GM12878 (cell line): ENCODE results near the gene ACER3. TPM values are rescaled to one million over a fixed set of nuclear protein-coding genes. Genes with fewer than 3 reads are reported as not detected.
A peak's percentile ranks its signal among the peaks of the same experiment; 100 is the strongest.

Experiments
- ATAC-seq: fragments of 200-7000 bp; cut with Tn5 transposase; 3 replicates; pipeline ENCODE4 v1.9.1; 2020; ENCODE audit warnings: mild to moderate bottlenecking, moderate library complexity
- BruUV-seq: library from RNA; stranded (reverse); fragments of 400-500 nt; replicated peaks from 2 replicates; lab custom pipeline; 2021; lab: Mats Ljungman, UMichigan
- CTCF ChIA-PET: fragments of 300-600 bp; sonication (Branson Sonifier 250); formaldehyde crosslinking; extraction: SDS; loops from one replicate; lab custom pipeline; 2021; ENCODE audit warnings: inconsistent platforms; lab: Yijun Ruan, JAX
- POLR2A ChIA-PET: fragments of 350-600 bp; formaldehyde crosslinking; extraction: SDS; loops from one replicate; lab custom pipeline; 2021; ENCODE audit warnings: inconsistent platforms; lab: Charles Lee
- RAD21 ChIA-PET: fragments of 300-600 bp; sonication (Branson Sonifier 250); formaldehyde crosslinking; loops from one replicate; lab custom pipeline; 2023; ENCODE audit warnings: antibody characterized with exemption; ENCODE audit not compliant: unreplicated experiment; lab: Charles Lee
- SMC1A ChIA-PET: fragments of 300-600 bp; sonication (Branson Sonifier 250); formaldehyde crosslinking; loops from one replicate; lab custom pipeline; 2023; ENCODE audit not compliant: unreplicated experiment, uncharacterized antibody; lab: Charles Lee
- DNase-seq: peaks from one replicate; pipeline ENCODE4 v3.0.0-alpha.2; 2011; ENCODE audit warnings: low read depth, low spot score
- FAIRE-seq: peaks from 3 replicates; lab custom pipeline; 2011; peaks lifted over from hg19 to GRCh38; lab: Jason Lieb, UNC
- H2AFZ ChIP-seq: 2 replicates; pipeline ENCODE4 v1.6.0; 2011; ENCODE audit warnings: low read depth, low read length, control low read depth; ENCODE audit not compliant: control insufficient read depth
- H3K27ac ChIP-seq: 2 replicates; pipeline ENCODE4 v1.5.1; 2011; ENCODE audit warnings: control low read depth; ENCODE audit not compliant: control insufficient read depth, insufficient read depth
- H3K27me3 ChIP-seq, 2 experiments: replicated peaks in 1 of 2; 2 replicates each; pipeline versions ENCODE4 v1.6.0 to v1.6.1; 2011; ENCODE audit warnings: low read length in 1 of 2; ENCODE audit not compliant: control insufficient read depth in 2 of 2, insufficient read depth in 2 of 2
- H3K36me3 ChIP-seq, 2 experiments: 2 replicates each; pipeline ENCODE4 v1.5.1; 2011; ENCODE audit warnings: low read length in 1 of 2; ENCODE audit not compliant: control insufficient read depth in 2 of 2, insufficient read depth in 2 of 2
- H3K4me1 ChIP-seq: 2 replicates; pipeline ENCODE4 v1.6.1; 2011; ENCODE audit warnings: mild to moderate bottlenecking, low read length, moderate library complexity, mixed read lengths; ENCODE audit not compliant: control insufficient read depth, insufficient read depth
- H3K4me2 ChIP-seq: 2 replicates; pipeline ENCODE4 v1.6.0; 2011; ENCODE audit warnings: control low read depth; ENCODE audit not compliant: control insufficient read depth, insufficient read depth
- H3K4me3 ChIP-seq: fragments of 200-600 bp; sonication (generic); 2 replicates; pipeline ENCODE4 v1.5.1; 2016
- H3K79me2 ChIP-seq: 2 replicates; pipeline ENCODE4 v1.6.0; 2011; ENCODE audit warnings: low read length; ENCODE audit not compliant: control insufficient read depth, insufficient read depth
- H3K9ac ChIP-seq: 2 replicates; pipeline ENCODE4 v1.8.0; 2011; ENCODE audit warnings: low read length, control low read depth, mixed read lengths; ENCODE audit not compliant: control insufficient read depth, insufficient read depth
- H3K9me3 ChIP-seq: replicated peaks from 3 replicates; pipeline ENCODE4 v1.5.1; 2011; ENCODE audit warnings: mild to moderate bottlenecking, low read length; ENCODE audit not compliant: control insufficient read depth, insufficient read depth
- H4K20me1 ChIP-seq: 2 replicates; pipeline ENCODE4 v1.6.0; 2011; ENCODE audit not compliant: control insufficient read depth, insufficient read depth
- ATF2 ChIP-seq: IDR thresholded peaks from 2 replicates; pipeline ENCODE4 v1.6.1; 2012; ENCODE audit warnings: low read length, inconsistent platforms
- BACH1 ChIP-seq: fragments of 450-650 bp; IDR thresholded peaks from 2 replicates; pipeline ENCODE4 v1.6.1; 2017; ENCODE audit warnings: mild to moderate bottlenecking, borderline replicate concordance
- DPF2 ChIP-seq: fragments of 450-650 bp; IDR thresholded peaks from 2 replicates; pipeline ENCODE4 v1.6.1; 2017; ENCODE audit warnings: mild to moderate bottlenecking
- EGR1 ChIP-seq, 2 experiments: IDR thresholded peaks; 1 replicate in 1 of 2; 2 replicates in 1 of 2; pipeline ENCODE4 v1.6.1; 2011 to 2012; ENCODE audit warnings: low read depth in 2 of 2, low read length in 2 of 2, borderline replicate concordance in 1 of 2, mild to moderate bottlenecking in 1 of 2, moderate library complexity in 1 of 2
- IKZF1 ChIP-seq: fragments of 450-650 bp; conservative IDR thresholded peaks from 2 replicates; pipeline ENCODE4 v1.6.1; 2017; ENCODE audit warnings: antibody characterized with exemption, mild to moderate bottlenecking
- NFYB ChIP-seq: IDR thresholded peaks from 2 replicates; pipeline ENCODE4 v1.6.1; 2011; ENCODE audit warnings: low read depth, mild to moderate bottlenecking, low read length, improper control_type of control experiment, moderate library complexity; ENCODE audit not compliant: insufficient read depth
- RELB ChIP-seq: fragments of 450-650 bp; IDR thresholded peaks from 2 replicates; pipeline ENCODE4 v1.6.1; 2017; ENCODE audit warnings: low read depth, mild to moderate bottlenecking, moderate library complexity
- SMAD1 ChIP-seq: fragments of 450-650 bp; IDR thresholded peaks from 2 replicates; pipeline ENCODE4 v1.6.1; 2018; ENCODE audit warnings: mild to moderate bottlenecking, low read depth; ENCODE audit not compliant: partially characterized antibody
- STAT1 ChIP-seq: fragments of 450-650 bp; conservative IDR thresholded peaks from 2 replicates; pipeline ENCODE4 v1.6.1; 2014; ENCODE audit warnings: antibody characterized with exemption, mild to moderate bottlenecking
- TARDBP ChIP-seq: IDR thresholded peaks from 2 replicates; pipeline ENCODE4 v1.6.1; 2016; ENCODE audit warnings: borderline replicate concordance
- ZNF274 ChIP-seq: IDR thresholded peaks from one replicate; pipeline ENCODE4 v1.8.0; 2011; ENCODE audit not compliant: insufficient read length, insufficient read depth
- ZNF622 ChIP-seq: fragments of 450-650 bp; IDR thresholded peaks from 2 replicates; pipeline ENCODE4 v1.6.1; 2017; ENCODE audit warnings: mild to moderate bottlenecking, inconsistent platforms
- WGBS: methylation state at CpG from one replicate; pipeline ENCODE4 v1.1.6; 2016; ENCODE audit warnings: low lambda C conversion rate; ENCODE audit not compliant: insufficient replicate concordance, insufficient coverage; ENCODE audit errors: missing lambda C conversion rate; 5-methylcytosine and 5-hydroxymethylcytosine counted together
- in situ Hi-C: fragments of 300-500 bp; cut with MboI; formaldehyde crosslinking; loops from 9 replicates; pipeline ENCODE4 v1.14.3; 2018; ENCODE audit warnings: mixed read lengths
- intact Hi-C: fragments of 100-400 bp; cut with micrococcal nuclease; formaldehyde crosslinking; loops from one replicate; pipeline ENCODE4 v1.14.2; 2022; ENCODE audit not compliant: unreplicated experiment
- polyA plus RNA-seq, 11 experiments: library from polyadenylated mRNA; depleted of rRNA in 4 of 11; unstranded in 6 of 11; stranded (reverse) in 5 of 11; fragments of >200 nt; fragmentation: Nextera tagmentation in 4 of 11; fragmentation: Illumina TruSeq in 1 of 11; extraction: Ambion mirVana in 4 of 11; extraction: Trizol in 1 of 11; gene quantifications; 1 replicate in 1 of 11; 2 replicates in 10 of 11; pipeline versions ENCODE4 v1.2.1 to v1.2.3, GENCODE V29; 2011 to 2016; ENCODE audit warnings: inconsistent platforms in 2 of 11, missing spikeins in 2 of 11, low read depth in 1 of 11
- total RNA-seq, 4 experiments: library from RNA; depleted of rRNA in 3 of 4; stranded (reverse); fragments of >200 nt in 3 of 4; fragmentation: Illumina TruSeq in 1 of 4; extraction: Trizol in 1 of 4; gene quantifications; 2 replicates each; pipeline versions ENCODE4 v1.2.1 to v1.2.3, GENCODE V29; 2013 to 2021
- TF ChIP-seq, protein P1 (sequence below): fragments of 450-650 bp; IDR thresholded peaks from 2 replicates; pipeline ENCODE4 v1.6.1; 2017; ENCODE audit warnings: mild to moderate bottlenecking, moderate library complexity

Gene ACER3
- total and polyA plus RNA-seq, 10 of the 15 experiments (the other 5 are each of a cell fraction or from before 2014, with no cell fraction given) = 2.8 to 17.4 (median 10.3) TPM

- no peak for TF ChIP-seq RELB
- no peak for TF ChIP-seq IKZF1
- TF ChIP-seq, protein P1, sequence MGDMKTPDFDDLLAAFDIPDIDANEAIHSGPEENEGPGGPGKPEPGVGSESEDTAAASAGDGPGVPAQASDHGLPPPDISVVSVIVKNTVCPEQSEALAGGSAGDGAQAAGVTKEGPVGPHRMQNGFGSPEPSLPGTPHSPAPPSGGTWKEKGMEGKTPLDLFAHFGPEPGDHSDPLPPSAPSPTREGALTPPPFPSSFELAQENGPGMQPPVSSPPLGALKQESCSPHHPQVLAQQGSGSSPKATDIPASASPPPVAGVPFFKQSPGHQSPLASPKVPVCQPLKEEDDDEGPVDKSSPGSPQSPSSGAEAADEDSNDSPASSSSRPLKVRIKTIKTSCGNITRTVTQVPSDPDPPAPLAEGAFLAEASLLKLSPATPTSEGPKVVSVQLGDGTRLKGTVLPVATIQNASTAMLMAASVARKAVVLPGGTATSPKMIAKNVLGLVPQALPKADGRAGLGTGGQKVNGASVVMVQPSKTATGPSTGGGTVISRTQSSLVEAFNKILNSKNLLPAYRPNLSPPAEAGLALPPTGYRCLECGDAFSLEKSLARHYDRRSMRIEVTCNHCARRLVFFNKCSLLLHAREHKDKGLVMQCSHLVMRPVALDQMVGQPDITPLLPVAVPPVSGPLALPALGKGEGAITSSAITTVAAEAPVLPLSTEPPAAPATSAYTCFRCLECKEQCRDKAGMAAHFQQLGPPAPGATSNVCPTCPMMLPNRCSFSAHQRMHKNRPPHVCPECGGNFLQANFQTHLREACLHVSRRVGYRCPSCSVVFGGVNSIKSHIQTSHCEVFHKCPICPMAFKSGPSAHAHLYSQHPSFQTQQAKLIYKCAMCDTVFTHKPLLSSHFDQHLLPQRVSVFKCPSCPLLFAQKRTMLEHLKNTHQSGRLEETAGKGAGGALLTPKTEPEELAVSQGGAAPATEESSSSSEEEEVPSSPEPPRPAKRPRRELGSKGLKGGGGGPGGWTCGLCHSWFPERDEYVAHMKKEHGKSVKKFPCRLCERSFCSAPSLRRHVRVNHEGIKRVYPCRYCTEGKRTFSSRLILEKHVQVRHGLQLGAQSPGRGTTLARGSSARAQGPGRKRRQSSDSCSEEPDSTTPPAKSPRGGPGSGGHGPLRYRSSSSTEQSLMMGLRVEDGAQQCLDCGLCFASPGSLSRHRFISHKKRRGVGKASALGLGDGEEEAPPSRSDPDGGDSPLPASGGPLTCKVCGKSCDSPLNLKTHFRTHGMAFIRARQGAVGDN = no peak
Observed at GRCh38 chr11:76935042-76935441, 74.3 kb downstream of the ACER3 start (continued).

DNA sequence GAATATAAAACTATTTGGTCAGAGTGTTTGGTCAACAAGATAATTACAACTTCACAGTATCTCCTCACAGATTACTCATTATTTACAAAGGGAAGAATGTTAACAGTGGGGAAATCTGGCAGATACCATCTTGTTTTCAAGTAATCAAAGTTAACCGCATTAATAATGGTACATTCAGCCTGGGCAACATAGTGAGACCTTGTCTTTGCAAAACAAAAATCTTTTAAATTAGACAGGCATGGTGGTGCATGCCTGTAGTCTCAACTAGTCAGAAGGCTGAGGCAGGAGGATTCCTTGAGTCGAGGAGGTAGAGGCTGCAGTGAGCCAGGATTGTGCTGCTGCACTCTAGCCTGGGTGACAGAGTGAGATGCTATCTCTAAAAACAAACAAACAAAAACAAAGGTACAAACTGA, 78.5 kb downstream of the ACER3 start:
- no TSS peak for BruUV-seq
- POLR2A ChIA-PET = interaction anchor here (0.6 kb wide), 1 partner anchor 87 kb away, joined by 3 read pairs; no protein-coding TSS in a partner anchor
- Histone ChIP-seq H3K9ac (no peak overlapping the region), H3K36me3 (no peaks in the 10 kb centered on the region), H3K9me3 (no peaks in the 10 kb centered on the region), H3K4me2 (no peak overlapping the region), H3K4me1 (no peaks in the 10 kb centered on the region), H3K27me3 (no peaks in the 10 kb centered on the region), H2AFZ (no peak overlapping the region), H3K4me3 (no peak overlapping the region), H3K27ac (no peak overlapping the region), H4K20me1 (no peaks in the 10 kb centered on the region), H3K79me2 (no peaks in the 10 kb centered on the region)
- DNase-seq = no peak
- no peak for TF ChIP-seq ZNF622
- TF ChIP-seq BACH1 = no peak
- TF ChIP-seq NFYB = no peak
- no peak for TF ChIP-seq RELB
- no peak for TF ChIP-seq STAT1
- TF ChIP-seq EGR1 (IDR thresholded peaks at IDR 0.05; ENCODE audit: borderline replicate concordance in 1 of 2, low read depth in 2 of 2, low read length in 2 of 2) = no peak
- no peak for TF ChIP-seq TARDBP
- TF ChIP-seq DPF2 = no peak
- TF ChIP-seq ATF2 = no peak
- no peak for TF ChIP-seq SMAD1
- no peak for TF ChIP-seq ZNF274
- in situ Hi-C loops (no loop called here), intact Hi-C loops (no loop called here)
- CTCF ChIA-PET = interaction anchor here (0.6 kb wide), 1 partner anchor 78 kb away, joined by 3 read pairs; no protein-coding TSS in a partner anchor
- no peak for ATAC-seq
- SMC1A ChIA-PET = no interaction called here
- FAIRE-seq = peak; percentile 27
- WGBS = 96% methylated on average over 2 of the region's 2 CpGs
- RAD21 ChIA-PET = no interaction called here
